Fibroblast of skin of back (primary cell): ENCODE results near the gene RBM33.
A peak's percentile ranks its signal among the peaks of the same experiment; 100 is the strongest.

ENCODE experiments used
- DNase-seq: peaks from one replicate; pipeline ENCODE4 v3.0.0-alpha.2; 2013

Gene RBM33

DNA sequence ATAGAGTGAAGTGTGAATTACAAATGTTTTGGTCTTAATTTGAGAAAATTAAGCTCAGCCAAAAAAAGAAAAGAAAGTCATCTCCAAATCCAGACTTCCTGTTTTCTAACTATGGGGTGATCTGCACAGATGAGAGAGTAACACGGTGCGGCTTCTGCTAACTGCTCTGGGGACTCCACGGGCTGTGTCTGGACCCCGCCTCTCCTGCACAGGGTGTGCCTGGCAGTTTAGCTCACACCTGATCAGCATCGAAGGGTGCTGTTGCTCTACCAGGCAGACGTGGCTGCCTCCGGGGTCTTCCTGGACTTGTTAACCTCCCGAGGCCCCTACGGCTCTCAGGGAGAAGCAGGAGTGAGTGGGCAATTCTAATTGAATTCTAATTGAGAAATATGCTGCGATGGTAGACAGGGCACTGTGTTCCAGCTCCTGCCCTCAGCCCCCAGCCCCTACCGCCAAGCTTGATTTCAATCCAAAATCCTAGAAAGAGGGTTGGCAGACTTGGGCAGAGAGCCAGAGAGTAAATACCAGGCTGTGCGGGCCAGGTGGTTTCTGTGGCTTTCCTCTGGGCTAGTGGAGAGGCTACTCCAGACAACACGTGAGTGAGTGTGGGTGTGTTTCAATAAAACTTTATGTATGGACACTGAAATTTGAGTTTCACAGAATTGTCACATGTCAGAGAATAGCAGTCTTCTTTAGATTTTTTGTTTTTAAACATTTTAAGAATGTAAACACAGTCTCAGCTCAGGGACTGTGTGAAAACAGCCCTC, 154.4 kb downstream of the RBM33 start:
- no peak for DNase-seq

DNA sequence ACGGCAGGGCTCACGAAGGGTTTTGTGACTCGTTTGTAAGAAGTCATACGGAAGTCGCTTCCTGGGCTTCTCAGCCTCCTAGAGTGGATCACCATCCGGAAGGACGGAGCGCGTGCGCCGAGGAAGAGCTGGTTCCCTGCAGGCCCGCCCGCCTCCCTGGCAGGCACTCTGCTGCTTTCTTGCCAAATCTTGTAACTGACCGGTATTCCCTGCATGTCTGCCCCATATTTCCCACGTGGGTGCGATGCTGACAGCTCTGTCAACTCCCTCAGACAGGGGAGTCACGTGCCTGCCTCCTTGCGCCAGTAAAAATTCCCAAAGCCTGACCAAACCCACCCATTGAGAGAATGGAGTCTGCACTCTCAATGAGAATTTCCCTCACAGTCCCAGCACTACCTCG, 155.1 kb downstream of the RBM33 start:
- no peak for DNase-seq

DNA sequence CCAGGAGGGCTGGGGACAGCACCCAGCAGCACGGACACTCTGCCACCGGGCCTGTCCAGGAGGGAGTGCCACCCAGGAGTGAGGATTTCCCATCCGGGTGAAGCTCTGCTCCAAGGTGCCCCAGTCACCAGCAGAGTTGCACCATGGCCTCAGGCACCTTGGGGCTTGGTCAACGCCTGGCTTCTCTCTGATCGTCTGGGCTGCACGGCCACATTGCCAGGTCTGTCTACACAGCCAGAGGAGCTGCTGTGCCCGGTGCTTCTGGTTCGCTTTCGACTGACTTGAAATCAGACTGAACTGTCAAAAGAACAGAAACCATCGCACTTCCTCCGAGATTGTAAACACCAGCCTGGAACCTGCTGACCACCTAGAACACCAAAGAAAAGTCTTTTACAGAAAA, 155.8 kb downstream of the RBM33 start:
- DNase-seq: no peak

DNA sequence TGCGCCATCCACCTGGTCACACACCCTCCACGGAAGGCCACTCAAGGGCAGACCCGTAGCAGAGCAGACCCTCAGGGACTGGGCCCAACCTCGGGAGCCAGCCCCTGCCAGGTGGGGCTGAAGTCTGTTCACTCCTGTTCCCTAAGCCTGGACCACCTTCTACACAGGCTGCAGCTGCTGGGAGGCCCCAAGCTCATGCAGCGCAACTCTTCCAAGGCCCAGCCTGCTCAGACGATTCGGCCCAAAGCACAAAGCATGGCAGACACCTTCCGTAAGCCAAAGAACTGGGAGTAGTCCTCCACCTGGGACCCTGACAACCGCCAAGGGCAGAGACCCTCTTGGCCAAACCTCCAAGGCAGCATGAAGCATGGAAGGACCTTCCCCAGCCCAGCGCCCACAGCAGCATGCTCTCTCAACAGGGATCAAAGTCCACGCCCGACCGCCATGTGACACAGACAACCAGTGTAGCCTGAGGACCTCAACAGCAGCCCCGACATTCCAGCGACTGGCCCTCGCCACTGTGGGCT, 156.3 kb downstream of the RBM33 start:
- no peak for DNase-seq

DNA sequence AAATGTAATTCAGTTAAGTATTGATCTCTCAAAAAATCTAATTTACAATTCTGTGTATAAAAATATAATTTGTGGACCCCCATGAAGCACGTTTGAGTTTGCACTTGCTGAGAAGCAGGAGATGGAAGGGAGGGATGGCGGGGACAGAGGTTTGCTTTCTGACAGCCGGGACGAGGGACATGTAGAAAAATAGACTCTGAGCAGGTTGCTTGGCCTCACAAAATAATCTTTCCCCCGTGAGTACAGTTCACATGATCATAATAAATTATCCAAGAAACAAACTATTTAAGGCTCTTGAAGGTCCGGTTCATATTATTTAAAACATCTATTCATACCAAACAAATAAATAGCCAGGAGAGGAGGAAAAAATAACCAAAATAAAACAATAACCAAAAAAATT, 157.8 kb downstream of the RBM33 start:
- DNase-seq: no peak

DNA sequence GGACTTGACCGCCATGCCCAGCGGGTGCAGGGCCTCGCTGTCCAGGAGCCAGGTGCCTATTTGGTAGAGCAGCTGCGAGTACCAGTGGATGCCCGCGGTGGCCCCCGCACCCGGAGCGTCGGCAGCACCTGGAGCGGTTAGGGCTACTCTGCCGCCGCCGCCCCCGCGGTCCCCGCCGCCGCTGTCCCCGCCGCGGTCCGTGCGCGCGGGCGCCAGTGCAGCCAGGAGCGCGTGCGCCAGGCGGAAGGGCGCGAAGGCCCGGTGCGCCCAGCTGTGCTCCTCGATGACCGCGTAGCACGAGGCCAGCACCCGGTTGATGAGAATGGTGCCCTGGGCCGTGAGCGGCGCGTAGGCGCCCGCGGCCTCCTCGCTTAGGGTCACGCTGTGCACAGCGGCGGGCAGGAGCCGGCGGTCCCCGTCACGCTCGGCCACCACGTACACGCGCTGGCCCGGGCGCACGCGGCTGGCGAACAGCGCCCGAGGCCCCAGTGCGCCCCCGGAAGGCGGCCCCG, 158.5 kb downstream of the RBM33 start:
- DNase-seq: no peak

DNA sequence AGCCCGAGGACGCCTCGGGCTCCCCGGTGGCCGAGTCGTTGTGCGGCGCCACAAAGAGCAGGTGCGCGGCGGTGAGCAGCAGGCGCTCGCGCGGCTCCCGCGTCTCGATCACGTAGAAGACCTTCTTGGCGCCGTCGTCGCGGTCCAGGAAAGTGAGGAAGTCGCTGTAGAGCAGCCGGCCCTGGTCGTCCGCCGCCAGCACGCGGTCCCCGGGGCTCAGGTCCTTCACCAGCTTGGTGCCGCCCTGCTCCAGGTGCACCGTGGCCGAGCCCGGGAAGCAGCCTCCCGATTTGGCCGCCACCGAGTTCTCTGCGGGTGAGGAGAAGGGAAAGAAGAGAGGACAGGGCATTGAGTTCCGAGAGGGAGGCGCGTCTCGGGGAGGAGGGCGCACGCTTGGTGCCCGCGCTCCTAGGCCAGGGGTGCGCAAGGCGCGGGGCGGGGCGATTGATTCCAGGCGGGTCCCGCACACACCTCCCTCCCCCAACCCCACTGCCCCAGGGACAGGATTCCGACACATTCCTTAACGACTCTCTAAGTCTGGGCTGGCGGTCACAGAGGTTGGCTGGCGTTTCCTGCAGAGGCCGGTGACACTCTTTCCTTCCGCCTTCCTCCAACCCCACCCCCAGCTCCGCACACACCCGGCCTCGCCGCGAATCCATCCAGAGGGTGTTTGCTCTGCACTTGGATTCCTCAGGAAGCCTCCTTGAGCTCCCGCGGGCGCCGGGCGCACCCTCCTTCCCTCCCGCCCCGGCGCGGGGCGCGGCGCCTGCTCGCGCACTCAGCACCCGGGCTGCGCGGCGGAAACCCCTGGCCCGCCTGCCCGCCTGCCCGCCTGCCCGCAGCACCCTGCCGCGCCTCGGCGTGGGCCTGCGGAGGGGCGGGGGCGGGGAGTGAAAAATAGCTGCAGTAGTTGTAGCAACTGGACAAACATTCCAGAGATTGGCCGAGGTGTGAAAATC, 159.2 kb downstream of the RBM33 start:
- DNase-seq: peak; percentile 38

DNA sequence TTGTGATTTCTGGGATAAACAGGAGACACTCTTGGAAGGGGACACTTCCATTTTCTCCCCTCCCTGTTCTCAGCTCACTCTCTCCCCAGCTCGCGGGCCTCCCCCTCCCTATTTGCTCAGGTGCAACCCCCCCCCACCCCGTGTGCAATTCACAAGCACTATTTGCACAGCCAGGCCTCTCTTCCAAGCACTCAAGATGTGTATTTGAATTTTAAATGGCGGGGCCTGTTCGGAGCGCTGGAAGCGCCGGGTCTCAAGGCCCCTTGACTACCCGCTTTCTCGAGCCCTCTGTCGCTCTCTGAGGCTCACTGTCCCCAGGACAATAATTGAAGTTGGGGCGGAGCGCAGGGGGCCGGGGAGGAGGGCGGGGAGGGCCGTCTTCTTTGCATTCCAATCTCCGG, 160.0 kb downstream of the RBM33 start:
- no peak for DNase-seq

DNA sequence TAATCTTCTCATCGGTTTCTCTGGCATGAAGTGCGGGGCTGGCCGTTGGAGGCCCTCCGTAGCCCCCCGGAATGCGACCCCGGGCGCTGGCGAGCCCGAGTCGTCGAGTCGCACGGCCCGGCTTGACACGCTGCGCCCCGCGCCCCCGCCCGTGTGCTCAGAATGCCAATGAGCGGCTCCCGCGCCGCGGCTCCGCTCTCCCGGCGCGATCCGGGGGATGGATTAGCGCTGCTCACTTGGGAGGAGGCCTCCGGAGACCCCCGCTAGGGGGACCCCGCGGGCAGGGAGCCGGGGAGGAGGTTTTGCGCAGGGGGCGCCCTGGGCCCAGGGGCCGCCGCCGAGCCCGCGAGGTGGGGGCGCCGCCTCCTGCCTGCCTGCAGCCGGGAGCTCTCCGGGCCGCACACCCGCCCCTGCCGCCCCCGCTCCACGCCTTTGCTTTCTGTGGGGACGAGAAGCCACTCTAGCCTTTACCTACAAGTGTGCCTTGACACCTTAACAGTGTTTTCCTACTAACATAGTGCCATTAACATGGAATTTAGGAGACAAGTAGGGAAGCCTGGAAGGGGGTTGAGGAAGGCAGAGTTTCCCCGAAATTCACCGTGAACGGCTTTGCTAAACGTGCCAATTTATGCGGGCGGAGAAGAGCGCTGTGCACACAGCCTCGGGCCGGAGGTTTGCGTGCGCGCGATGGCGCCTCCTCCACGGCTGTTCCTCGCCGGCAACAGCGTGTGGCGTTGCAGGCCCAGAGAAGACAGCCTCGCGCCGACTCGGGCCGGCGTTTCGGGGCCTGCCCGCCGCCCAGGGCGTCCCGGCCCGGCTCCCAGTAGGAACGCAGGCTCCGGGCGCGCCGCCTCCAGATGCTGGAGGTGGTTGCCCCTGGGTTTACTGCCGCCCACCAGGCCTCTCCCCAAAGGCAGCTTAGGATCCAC, 160.7 kb downstream of the RBM33 start:
- peak; percentile 68 for DNase-seq

DNA sequence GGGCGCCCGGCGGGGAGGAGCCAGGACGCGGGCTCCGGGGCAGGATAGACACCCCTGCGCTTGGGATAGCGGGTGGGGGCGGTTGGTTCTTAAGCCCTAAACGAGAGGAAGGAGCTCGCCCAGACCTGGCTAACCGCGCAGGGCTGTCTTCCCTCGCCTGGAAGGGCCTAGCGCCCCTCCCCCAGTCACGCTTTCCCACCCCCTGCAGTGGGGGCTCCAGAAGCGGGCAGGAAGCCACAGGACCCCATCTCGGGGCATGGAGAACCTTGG, 161.3 kb downstream of the RBM33 start:
- DNase-seq: no peak

DNA sequence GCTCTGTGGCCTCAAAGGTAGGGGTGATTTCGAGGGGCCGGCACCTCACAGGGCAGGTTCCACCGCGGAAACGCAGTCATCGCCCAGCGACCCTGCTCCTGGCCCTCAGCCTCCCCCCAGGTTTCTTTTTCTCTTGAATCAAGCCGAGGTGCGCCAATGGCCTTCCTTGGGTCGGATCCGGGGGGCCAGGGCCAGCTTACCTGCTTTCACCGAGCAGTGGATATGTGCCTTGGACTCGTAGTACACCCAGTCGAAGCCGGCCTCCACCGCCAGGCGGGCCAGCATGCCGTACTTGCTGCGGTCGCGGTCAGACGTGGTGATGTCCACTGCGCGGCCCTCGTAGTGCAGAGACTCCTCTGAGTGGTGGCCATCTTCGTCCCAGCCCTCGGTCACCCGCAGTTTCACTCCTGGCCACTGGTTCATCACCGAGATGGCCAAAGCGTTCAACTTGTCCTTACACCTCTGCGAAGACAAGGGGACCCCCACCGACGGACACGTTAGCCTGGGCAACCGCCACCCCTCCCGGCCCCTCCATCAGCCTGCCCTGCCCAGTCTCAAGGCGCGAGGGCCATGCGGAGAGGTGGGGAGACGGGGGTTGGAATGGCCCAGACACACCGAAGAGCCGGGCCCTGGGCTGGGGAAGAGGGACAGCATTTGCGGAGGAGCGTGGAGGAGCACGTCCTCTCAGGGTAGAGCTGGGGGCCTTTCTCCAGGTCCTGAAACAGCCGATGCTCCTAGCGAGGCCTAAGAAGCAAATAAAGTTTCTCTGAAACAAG, 161.8 kb downstream of the RBM33 start:
- no peak for DNase-seq

DNA sequence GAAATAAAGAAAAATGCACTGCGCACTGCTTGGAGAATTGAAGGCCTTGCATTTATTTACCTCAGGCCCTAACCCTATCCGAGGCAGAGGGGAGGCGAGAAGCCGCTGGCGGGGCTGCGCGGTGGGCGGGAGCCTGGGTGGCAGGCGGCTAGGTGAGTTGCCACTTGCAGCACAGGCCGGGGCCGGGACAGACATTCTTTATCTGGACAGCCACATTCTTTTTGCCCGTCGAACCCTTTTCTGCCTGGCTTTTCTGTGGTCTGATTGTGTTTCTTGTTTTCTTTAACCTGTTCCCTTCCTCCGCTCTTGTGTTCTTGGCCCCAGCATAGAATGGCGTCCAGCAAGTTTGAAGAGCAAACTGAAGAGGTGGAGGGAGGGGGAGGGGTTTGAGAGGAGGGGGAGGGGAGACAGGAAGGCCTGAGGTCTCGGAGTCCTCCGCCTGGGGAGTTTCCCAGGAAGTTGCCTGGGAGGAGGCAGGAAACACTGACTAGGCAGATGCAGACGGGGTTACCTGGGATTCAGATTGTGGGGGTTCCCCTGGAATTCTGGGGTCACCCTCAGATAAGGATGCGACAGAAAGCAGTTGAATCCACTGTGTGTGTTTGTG, 162.7 kb downstream of the RBM33 start:
- DNase-seq: no peak

DNA sequence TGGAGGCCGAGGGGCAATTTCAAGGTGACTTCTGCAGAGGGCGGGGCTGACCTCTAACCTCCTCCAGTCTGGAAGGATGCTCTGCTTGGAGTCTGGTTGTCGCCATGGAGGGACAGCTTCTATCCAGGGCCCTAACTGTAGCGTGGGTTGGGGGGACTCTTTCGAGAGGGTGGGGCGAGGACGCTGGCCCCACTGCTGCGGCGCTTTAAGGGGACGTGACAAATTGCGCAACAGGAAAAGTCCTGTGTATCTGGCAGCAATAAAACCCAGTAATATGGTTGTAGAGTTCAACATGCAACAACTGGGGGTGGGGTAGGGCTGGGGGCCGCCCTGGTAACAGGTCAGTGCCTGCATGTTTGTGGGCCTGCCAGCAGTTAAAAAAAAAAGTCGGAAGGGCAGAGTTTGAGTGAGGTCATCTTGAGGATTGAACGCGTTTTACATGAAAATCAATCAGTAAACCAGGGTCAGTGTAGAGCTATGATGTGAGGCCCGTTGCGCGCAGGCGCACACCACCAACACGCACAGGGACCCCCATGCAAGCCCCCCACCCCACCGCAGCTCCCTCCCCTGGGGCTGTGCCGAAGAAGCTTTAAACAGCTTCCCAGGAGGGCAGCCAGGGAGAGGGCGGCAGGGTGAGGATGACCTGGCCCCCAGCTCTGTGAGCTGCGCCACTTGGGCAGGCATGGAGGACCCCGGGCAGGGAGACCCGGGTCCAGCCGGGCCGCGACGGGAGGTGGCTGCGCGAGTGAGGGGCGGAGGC, 163.5 kb downstream of the RBM33 start:
- no peak for DNase-seq

DNA sequence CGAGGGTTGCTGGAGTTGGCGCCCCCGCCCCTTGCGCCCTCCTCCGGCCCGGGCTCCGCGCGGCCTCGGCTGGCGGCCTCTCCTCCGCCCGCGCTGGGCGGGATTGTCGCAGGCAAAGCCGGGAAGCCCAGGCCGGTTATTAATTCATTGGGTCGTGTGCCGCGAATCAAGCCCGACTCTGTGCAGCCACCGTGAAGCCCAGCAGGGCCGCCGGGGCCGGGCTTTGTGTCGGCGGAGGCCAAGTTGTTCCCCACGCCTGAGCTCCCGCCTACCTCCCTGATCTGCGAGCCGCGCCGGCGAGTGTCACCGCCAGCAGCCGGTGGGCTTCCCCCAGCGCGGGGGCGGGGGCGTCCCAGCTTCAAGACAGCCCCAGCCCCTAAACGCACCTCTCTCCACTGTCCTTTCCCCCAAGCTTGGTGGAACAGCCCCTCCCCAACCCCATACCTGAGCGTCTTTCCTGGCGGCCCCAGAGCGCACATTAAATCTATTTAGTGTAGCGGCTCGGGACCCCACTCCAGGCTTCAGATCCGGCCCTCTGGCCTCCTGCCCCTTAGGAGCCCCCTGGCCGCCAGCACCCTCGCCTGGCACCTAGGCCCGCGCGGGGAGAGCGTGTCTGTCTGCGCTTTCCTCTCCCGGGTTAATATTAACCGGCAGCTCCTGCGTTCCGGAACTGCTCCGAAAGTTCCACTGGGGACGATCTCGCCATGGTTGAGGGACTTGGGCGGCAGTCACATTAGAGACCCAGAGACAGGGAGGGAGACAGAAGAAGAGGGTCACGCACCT, 164.3 kb downstream of the RBM33 start:
- no peak for DNase-seq

DNA sequence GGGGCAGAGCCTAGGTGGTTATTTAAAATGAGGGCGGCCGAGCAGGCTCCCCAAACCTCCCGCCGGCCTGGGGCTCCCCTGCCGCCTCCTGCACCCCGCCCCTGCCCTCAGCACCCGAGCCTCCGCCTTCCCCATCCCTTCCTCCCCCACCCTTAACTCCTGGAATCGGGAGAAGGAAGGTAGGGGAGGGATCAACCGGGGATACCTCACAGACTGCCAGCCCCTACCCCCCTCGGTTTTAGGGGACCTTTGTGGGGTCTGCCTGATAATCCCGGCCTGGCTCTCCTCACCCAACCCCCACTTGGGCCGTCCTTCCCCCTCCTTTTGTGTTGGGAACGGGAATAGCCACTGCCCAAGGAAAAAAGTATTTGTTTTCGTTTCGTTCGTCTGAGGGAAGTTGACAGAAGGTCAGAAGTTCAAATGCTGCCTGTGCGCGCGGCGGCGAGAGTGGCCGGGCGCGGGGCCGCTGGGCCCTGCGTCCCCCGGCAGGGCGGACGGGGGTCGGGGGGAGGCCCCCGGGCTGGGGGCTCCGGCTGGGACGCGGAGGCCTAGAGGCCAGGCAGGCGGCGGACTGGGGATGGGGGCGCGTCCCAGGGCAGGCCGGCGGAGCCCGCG, 165.0 kb downstream of the RBM33 start:
- no peak for DNase-seq

DNA sequence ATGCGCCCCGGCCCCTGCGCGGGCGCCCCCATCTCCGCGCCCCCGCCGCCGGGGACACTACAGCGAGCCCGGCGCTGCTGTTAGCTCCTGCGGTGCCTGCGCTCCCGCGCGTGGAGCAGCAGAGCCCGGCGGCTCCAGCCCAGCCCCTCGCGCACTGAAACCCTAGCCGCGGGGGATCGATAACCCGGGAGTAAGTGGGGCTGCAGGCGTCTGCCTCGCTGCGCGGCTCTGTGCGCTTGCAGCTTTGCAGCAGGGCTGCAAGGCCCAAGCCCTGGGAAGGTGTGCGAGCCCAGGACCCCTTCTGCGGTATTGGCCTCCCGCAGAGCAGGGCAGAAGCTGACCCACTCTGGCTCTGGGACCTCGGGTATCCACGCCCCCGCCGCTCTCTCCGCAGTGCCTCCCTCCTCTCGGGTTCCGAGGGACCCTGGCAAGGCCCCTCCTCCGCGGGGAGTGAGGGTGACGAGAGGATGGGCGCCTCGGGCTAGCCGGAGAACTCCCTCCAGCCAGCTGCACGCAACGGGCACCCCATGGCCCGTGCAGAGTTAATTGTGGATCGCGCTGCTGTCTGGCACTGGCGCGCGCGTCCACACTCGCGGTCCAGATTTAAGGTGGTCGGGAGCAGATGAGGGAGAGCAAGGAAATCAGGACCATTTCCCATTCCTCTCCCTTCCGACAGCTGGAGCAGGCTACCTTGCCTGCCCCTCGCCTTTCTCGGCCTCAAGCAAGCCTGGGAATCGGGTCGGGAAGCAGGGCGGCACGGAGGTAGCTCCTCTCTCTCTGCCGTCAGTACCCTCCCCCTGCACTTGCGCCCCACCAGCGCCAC, 165.7 kb downstream of the RBM33 start:
- DNase-seq: no peak

DNA sequence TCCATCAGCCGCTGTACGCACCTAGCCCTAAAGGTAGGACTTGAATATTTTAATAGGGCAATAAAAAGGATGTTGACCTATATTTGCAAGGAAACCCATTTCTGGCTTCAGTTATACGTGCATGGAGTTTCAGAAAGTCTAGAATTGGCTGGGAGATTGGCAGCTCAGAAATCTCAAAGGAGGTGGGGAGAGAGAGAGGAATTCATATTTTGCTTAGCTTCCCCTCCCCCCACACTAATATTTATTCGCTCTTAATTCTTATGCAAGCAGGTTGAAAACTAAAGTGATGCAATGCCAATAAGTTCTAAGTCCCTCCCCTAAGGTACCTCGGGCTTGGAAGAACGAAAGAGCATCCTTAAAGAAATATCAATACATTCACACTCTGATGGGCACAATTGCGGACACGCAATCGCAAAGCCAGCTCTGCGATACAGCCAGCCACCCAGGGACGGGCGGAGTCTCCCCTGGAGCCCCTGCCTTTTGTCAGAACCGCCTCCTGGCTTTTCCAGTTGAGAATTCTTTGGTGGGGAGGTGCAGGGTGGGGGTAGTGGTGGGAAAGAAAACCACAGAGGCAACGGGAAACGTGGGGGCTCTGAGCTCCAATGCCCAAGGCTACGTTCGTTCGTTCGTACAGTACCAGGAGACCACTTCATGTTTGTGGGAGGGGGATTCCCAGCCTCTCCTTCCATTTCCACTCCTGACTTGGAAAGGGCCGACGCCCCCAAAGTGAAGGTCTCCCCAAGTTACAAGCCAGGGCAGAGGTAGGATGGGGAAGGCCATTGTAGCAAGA, 166.5 kb downstream of the RBM33 start:
- no peak for DNase-seq

DNA sequence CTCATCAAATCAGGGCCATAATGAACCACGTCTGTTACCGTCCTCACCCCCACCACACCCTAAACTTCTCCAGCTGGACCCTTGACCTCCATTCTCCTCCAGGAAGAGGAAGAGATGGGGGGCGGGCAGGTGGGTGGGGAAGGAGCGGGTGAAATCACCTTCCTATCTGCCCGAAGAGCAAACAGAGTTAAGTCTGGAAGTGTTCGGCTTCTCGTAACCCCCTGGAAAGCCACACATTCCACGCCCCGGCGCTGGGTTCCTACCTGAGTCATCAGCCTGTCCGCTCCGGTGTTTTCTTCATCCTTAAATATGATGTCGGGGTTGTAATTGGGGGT, 167.1 kb downstream of the RBM33 start:
- DNase-seq: no peak
